ENCODE measurements around the gene ZNF581.
A peak's percentile ranks its signal among the peaks of the same experiment; 100 is the strongest.

The ZNF581 gene, protein sequence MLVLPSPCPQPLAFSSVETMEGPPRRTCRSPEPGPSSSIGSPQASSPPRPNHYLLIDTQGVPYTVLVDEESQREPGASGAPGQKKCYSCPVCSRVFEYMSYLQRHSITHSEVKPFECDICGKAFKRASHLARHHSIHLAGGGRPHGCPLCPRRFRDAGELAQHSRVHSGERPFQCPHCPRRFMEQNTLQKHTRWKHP

DNA sequence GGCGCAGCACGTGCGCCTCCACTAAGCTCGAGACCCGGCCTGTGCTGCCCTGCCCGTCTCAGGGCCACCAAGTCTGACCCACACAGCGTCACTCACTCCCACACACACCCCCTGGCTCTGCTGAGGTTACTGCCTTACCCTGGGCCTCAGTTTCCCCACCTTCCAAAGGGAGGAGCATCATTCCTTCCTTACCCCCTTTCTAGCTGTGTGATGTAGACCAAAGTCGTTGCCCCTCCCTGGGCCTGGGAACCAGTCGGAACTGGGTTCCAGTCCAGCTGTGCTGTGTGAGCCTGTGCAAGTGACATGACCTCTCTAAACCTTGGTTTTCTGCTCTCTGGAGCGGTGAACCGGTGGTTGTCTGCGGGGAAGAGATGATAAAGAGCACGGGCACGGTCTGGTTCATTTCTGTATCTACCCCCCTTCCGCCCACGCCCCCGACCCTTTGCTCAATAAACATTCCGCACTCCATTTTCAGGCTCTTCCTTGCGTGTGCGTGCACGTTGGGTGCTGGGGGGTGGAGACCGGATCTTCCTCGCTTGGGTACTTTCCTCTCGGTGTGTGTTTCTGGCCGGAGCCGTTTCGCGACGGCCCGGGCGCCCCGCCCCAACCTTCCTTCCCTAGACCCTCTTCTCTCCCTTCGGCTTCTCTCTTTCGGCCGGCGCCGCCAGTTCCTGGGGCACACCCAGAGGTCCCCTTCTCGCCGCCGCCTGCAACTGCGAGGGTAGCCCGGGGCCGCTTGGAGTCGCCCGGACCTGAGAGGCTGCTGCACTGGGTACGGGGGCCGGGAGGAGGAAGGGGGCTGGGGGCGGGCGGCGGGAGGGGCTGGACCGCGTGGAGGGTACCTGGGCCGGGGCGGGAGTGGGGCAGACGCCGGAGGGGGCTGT is at the start of gene ZNF581:
Gene ZNF581 (plus strand): TSS at position 647 of the 884 bp plus-strand sequence. CDS start 923 bp downstream, outside the sequence.
- DNase-seq = peak; percentile 78

DNA sequence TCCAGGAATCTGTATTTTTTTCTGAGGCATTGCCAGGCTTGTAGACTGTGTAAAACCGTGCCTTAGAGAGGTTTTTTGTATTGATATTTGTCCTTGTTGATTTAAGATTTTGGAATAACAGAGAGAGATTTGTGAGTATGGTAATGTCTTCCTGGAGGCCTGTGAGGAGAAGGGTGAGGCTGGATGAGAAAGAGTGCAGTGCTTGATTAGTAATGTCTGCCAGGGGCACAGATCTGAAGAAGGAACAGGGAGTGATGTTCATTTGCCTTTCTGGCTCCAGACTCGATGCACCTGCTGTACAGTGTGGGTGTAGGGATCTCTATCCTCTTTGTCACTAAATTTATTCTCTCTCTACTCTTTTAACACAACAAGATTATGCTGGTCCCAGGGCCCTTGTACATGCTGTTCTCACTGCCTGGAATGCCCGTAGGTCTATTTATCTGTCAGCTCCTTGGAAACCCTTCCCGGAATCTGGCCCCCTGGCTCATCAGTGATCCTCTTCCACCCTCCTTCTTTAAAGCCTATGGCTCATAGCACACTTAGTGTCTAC is 48.4 kb upstream of the ZNF581 start:
- no peak for DNase-seq

DNA sequence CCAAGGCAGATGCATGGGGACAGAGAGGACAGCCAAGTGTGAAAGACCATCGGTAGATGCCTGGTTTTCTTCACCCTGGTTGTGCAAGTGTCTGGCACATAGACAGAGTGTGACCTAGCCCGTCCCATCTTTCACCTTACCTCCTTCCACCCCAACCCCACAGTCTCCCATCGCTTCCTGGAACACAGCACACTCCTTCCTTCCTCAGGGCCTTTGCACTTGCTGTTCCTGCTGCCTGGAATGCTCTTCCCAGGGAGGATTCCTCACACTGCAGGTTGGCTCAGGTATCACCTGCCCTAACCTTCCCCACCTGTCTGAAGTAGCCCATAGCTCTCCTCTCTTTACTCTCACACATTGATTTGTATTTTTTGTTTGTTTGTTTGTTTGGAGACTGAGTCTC is 47.1 kb upstream of the ZNF581 start:
- no peak for DNase-seq

GRCh38 chr19:55597501-55597921 is 45.9 kb upstream of the ZNF581 start:
- no peak for DNase-seq

DNA sequence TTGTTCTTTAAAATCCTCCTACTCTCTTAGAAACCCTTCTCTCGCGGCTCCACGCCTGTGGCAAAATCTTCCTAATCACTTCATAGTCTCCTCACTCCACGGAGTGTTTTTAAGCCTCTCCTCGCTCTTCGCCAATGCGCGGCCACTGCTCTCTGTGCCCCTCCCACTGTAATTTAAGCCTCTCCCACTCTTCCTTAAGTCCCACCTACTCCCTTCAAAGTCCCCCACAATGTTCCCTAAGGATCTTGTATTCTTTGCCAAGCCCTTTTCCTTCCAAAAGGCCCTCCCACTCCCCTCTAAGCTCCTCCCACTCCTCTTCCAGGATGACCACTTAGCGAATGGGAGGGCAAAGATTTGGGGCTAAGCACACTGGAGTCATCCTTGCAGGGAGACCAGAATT is 45.4 kb upstream of the ZNF581 start:
- no peak for DNase-seq

DNA sequence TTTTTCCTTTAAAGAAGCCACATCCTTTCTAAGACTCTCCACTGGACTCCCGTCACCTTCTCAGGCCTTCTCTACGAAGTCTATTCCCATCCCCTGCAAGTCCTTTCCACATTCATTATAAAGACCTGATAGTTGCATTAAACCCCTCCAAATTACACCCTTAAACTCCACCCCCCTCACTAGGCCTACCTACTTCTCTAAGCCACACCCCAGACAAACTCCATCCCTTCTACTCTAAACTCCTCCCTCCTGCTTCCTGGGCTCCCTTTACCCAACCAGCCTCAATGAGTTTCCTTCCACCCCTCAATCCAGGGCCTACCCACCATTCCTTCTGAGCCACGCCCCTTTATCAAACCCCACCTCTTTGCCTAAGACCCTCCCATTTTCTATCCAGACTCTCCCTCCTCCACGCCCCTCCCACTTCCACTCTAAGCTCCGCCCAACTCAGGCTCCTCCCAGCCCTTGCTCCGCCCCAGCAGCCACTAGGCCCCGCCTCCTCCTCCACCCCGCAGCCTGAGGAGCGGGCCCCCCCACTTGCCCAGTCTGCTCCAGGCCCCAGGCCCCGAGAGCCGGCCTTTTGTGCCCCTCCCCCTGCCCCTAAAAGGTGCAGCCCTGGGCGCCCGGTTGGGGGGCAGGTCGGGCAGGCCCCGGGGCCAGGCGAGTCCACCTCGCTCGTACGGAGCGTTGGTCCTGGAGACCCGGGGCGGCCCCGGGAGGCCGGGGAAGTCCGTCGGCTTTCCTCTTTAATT is 44.6 kb upstream of the ZNF581 start:
- DNase-seq = peak; percentile 98

GRCh38 chr19:55599468-55599841 is 44.0 kb upstream of the ZNF581 start, which contains the start of gene FIZ1:
Gene FIZ1 (minus strand): TSS chr19:55599517. CDS start chr19:55597865, 1,652 bp downstream.
- DNase-seq = peak; percentile 99

DNA sequence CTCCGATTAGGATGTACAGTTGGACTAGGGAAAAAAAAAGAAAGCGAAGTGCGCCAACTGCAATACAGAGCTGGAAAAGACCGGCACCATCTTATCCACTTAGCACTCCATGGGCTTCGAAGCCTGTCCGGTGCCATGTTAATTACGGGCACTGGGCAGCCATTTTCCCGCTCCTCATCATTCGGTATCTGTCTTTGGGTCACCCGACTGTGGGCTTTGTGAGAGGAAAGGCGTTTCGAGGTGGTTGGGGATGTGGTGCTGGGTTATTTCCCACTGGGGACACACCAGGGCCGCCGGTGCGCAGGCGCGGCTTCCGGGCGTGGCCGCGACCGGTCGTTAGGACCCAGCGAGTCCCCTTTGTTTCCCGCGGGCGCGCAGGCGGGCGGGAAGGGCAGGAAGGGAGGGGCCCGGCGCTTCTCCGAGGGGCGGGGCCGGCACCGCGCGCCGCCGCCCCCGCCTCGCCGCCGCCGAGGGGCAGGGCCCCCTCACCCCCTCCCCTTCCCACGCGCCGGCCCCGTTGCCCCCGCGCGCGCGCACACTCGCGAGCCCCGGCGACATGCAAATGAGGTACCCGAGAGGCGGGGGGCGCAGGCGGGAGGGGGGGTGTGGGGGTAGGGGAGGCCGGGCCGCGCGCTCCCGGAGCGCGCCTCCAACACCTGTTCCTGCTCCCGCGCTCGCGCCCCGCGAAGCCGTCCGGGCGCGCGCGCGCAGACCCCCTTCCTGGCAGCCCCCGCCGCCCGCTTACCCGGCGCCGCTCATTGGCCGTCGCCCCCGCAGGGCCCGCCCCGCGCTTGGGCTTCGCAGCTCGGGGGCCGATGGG is 43.4 kb upstream of the ZNF581 start, which contains the start of gene ZNF524:
Gene ZNF524 (plus strand): TSS at position 447 of the 820 bp plus-strand sequence. CDS start 1,825 bp downstream, outside the sequence.
- DNase-seq = peak; percentile 87

GRCh38 chr19:55600662-55601028 is 42.8 kb upstream of the ZNF581 start:
- no peak for DNase-seq

DNA sequence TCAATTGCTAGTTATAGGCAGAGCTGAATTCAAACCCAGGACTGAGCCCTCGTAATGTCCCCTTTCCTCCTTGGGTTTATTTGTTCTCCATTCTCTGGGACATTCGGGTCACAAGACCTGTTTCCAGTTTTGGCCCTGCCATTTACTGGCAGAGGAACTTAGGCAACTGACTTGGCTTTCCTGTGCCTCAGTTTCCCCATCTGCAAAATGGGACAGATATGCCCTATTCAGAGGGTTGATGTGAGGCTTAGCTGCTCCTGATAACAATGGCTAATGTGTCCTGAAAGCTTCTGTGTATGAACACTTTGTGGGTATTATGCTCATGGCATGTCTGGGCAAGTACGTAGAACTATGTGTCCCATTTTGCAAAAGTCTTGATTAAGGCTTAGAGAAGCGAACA is 42.4 kb upstream of the ZNF581 start:
- peak; percentile 14 for DNase-seq

DNA sequence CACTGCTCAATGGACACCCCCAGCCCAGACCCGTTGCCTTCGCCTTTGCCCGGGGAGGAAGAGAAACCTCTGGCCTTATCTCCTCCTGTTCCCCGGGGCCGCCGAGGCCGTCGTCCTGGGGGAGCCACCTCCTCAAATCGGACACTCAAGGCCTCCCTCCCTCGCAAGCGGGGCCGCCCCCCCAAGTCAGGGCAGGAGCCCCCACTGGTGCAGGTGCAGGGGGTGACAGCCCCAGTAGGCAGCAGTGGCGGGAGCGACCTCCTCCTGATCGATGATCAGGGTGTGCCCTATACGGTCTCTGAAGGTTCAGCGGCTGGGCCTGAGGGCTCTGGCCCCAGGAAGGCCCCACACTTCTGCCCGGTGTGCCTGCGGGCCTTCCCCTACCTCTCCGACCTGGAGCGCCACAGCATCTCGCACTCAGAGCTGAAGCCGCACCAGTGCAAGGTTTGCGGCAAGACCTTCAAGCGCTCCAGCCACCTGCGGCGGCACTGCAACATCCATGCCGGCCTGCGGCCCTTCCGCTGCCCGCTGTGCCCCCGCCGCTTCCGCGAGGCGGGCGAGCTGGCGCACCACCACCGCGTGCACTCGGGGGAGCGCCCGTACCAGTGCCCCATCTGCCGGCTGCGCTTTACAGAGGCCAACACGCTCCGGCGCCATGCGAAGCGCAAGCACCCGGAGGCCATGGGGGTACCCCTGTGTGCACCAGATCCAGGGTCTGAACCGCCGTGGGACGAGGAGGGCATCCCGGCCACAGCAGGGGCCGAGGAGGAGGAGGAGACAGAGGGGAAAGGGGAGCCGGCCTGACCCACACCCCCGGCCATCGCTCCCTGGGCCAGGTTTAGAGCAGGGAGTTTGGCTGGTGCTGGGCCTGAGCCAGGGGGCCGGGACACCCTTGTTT is 41.1 kb upstream of the ZNF581 start:
- DNase-seq = no peak

GRCh38 chr19:55603115-55603514 is 40.3 kb upstream of the ZNF581 start:
- no peak for DNase-seq

DNA sequence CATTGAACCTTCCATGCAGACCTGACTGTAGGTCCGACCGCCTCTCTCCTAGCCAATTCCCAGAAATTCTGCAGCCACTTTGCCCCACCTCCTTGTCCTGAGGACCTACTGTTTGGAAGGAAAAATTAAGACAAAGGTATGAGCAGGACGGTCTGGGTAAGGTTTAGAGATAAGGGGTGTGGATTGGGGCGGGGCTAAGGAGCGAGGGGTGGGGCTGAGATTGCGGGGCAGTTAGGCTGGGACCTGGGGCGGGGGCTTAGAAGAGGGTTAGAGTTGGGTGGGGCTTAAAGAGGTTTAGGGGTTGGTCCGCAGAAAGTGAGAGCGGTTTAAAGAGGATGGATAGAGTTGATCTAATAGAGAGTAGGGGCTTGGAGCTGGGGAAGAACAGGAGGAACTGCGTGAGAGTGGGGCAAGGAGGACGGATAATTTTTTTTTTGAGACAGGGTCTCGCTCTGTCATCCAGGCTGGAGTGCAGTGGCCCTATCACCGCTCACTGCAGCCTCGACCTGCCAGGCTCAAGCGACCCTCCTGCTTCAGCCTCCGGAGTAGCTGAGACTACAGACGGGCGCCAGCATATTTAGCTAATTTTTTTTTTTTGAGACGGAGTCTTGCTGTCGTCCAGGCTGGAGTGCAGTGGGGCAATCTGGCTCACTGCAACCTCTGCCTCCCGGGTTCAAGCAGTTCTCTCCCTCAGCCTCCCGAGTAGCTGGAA is 39.7 kb upstream of the ZNF581 start:
- DNase-seq = no peak

GRCh38 chr19:55605207-55605636 is 38.2 kb upstream of the ZNF581 start:
- DNase-seq = peak; percentile 97

- peak; percentile 81 for DNase-seq
Observed at GRCh38 chr19:55605637-55606470, 37.6 kb upstream of the ZNF581 start, which contains the start of gene ZNF865. Gene ZNF865 (plus strand): TSS chr19:55605647. CDS start chr19:55613619, 7,972 bp downstream.

DNA sequence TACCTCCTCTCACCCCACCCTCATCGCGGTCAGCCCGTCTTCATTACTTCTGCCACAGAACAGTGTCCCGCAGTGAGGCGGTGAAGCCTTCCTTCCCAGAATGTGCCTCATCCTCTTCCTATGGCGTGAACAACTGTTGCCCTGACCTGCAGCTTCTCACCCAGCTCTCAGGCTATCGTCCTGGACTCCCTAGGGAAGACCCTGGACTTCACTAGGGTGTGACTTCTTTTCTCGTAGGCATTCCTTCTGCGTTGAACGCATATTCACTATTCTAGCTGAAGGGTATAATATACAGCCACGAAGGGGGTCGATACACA is 37.0 kb upstream of the ZNF581 start:
- no peak for DNase-seq

DNA sequence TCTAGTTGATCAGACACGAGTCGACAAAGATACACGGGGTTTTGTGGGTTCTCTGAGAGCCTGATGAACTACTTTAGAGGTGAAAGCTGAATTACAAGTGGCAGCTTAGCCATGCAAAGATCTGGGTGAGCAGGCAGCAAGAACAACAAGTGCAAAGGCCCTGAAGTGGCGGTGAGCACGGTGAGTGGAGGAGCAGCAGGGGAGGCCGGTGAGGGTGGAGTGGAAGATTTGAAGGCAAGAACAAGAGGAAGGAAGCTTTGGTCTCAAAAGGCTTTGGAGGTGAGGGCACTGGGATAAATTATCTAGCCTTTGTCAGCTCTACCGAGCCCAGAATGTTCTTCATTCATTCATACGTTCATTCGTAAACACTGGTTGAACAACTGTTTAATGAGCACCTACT is 36.6 kb upstream of the ZNF581 start:
- DNase-seq = no peak

- DNase-seq = no peak
Observed at GRCh38 chr19:55609326-55609725, 34.1 kb upstream of the ZNF581 start.

- DNase-seq = no peak
Observed at GRCh38 chr19:55611300-55611982, 32.0 kb upstream of the ZNF581 start.

Data from suppressor macrophage treated with lipopolysaccharide for 4 hours (primary cell).